GM23338 (cell line): Measurements from ENCODE around the gene NFIA. TPM values are rescaled to one million over a fixed set of nuclear protein-coding genes. Genes with fewer than 3 reads are reported as not detected.

Experiments
- ATAC-seq: fragments of 200-7000 bp; cut with Tn5 transposase; 3 replicates; pipeline ENCODE4 v1.9.1; 2020
- DNase-seq: peaks from one replicate; pipeline ENCODE4 v3.0.0-alpha.2; 2015; ENCODE audit warnings: low spot score
- H2AFZ ChIP-seq: fragments of 200-600 bp; sonication (generic); 2 replicates; pipeline ENCODE4 v1.8.0; 2016; ENCODE audit warnings: antibody characterized with exemption, mild to moderate bottlenecking, moderate library complexity
- H3F3A ChIP-seq: fragments of 200-600 bp; sonication (generic); replicated peaks from 2 replicates; pipeline ENCODE4 v1.8.0; 2017; ENCODE audit warnings: antibody characterized with exemption, mixed run types, low read depth
- H3K27ac ChIP-seq: fragments of 200-600 bp; sonication (generic); 2 replicates; pipeline ENCODE4 v1.6.1; 2016; ENCODE audit warnings: low read depth
- H3K27me3 ChIP-seq: fragments of 200-600 bp; sonication (generic); 2 replicates; pipeline ENCODE4 v1.8.0; 2016; ENCODE audit warnings: mild to moderate bottlenecking, mixed run types, moderate library complexity; ENCODE audit not compliant: insufficient read depth
- H3K36me3 ChIP-seq: fragments of 200-600 bp; sonication (generic); 2 replicates; pipeline ENCODE4 v1.8.0; 2016; ENCODE audit warnings: mild to moderate bottlenecking; ENCODE audit not compliant: insufficient read depth
- H3K4me1 ChIP-seq: fragments of 200-600 bp; sonication (generic); 2 replicates; pipeline ENCODE4 v1.8.0; 2016; ENCODE audit warnings: mild to moderate bottlenecking, moderate library complexity; ENCODE audit not compliant: insufficient read depth
- H3K4me2 ChIP-seq: fragments of 200-600 bp; sonication (generic); 2 replicates; pipeline ENCODE4 v1.7.1; 2017; ENCODE audit warnings: mixed run types
- H3K4me3 ChIP-seq: fragments of 200-600 bp; sonication (generic); 2 replicates; pipeline ENCODE4 v1.6.1; 2016; ENCODE audit warnings: mixed run types
- H3K79me2 ChIP-seq: fragments of 200-600 bp; sonication (generic); replicated peaks from 2 replicates; pipeline ENCODE4 v1.8.0; 2017; ENCODE audit warnings: mild to moderate bottlenecking; ENCODE audit not compliant: insufficient read depth
- H3K9me2 ChIP-seq: fragments of 200-600 bp; sonication (generic); 2 replicates; pipeline ENCODE4 v1.8.0; 2017; ENCODE audit not compliant: insufficient read depth
- H4K20me1 ChIP-seq: fragments of 200-600 bp; sonication (generic); replicated peaks from 2 replicates; pipeline ENCODE4 v1.8.0; 2017; ENCODE audit warnings: mild to moderate bottlenecking; ENCODE audit not compliant: insufficient read depth
- H3K27ac Mint-ChIP-seq: 2 replicates; pipeline ENCODE4 v1.8.0; 2020; ENCODE audit warnings: inconsistent platforms, mild to moderate bottlenecking, moderate library complexity, mixed read lengths
- H3K27me3 Mint-ChIP-seq: 3 replicates; pipeline ENCODE4 v1.8.0; 2022; ENCODE audit warnings: low read depth, mild to moderate bottlenecking, moderate library complexity, mixed read lengths, inconsistent platforms; ENCODE audit not compliant: insufficient read depth, poor library complexity
- H3K36me3 Mint-ChIP-seq: 3 replicates; pipeline ENCODE4 v1.8.0; 2021; ENCODE audit warnings: low read depth, mild to moderate bottlenecking, inconsistent platforms, moderate library complexity, mixed read lengths
- H3K4me1 Mint-ChIP-seq: 3 replicates; pipeline ENCODE4 v1.8.0; 2020; ENCODE audit warnings: mild to moderate bottlenecking, inconsistent platforms, mixed read lengths
- H3K4me3 Mint-ChIP-seq: 3 replicates; pipeline ENCODE4 v1.8.0; 2021; ENCODE audit warnings: moderate library complexity, mild to moderate bottlenecking, inconsistent platforms, mixed read lengths
- H3K9me3 Mint-ChIP-seq: 3 replicates; pipeline ENCODE4 v1.8.0; 2020; ENCODE audit warnings: moderate library complexity, mild to moderate bottlenecking, inconsistent platforms, mixed read lengths
- CREB1 ChIP-seq: fragments of 250-450 bp; sonication (Bioruptor Pico); IDR thresholded peaks from 2 replicates; pipeline ENCODE4 v1.5.0; 2020; ENCODE audit warnings: low read depth, mild to moderate bottlenecking, moderate library complexity
- EZH2 ChIP-seq: fragments of 200-600 bp; sonication (generic); IDR thresholded peaks from one replicate; pipeline ENCODE4 v1.8.0; 2017; ENCODE audit warnings: antibody characterized with exemption, mild to moderate bottlenecking, low read depth; ENCODE audit not compliant: unreplicated experiment
- EZH2phosphoT487 ChIP-seq: fragments of 200-600 bp; sonication (generic); IDR thresholded peaks from one replicate; pipeline ENCODE4 v1.8.1; 2018; ENCODE audit warnings: antibody characterized with exemption; ENCODE audit not compliant: unreplicated experiment
- JUNB ChIP-seq: IDR thresholded peaks from one replicate; pipeline ENCODE4 v1.6.1; 2016; ENCODE audit warnings: antibody characterized with exemption; ENCODE audit not compliant: unreplicated experiment
- NANOG ChIP-seq: IDR thresholded peaks from 2 replicates; pipeline ENCODE4 v1.6.1; 2016; ENCODE audit warnings: antibody characterized with exemption, borderline replicate concordance
- REST ChIP-seq: IDR thresholded peaks from one replicate; pipeline ENCODE4 v1.6.1; 2018; ENCODE audit warnings: antibody characterized with exemption; ENCODE audit not compliant: unreplicated experiment
- polyA plus RNA-seq: library from polyadenylated mRNA; unstranded; fragments of >200 nt; fragmentation: Nextera tagmentation; extraction: Ambion mirVana; gene quantifications from 2 replicates; pipeline ENCODE4 v1.2.1, GENCODE V29; 2016
- total RNA-seq: library from RNA; depleted of rRNA; stranded (reverse); fragments of >200 nt; shearing (Covaris generic); gene quantifications from 2 replicates; pipeline ENCODE4 v1.2.3, GENCODE V29; 2014

The NFIA gene
- total and polyA plus RNA-seq, 2 experiments from 2014 or later, result 0.97 to 2.3 TPM

GRCh38 chr1:61139775-61140549 lies 57.6 kb downstream of the NFIA start:
- Histone ChIP-seq H3K9me2 (no peaks in the 10 kb centered on the region), H4K20me1 (no peaks in the 10 kb centered on the region), H3K27me3 (no peaks in the 10 kb centered on the region), H3K79me2 (no peaks in the 10 kb centered on the region), H3K4me1 (peaks cover 48% of the 10 kb centered on the region), H3K36me3 (no peaks in the 10 kb centered on the region), H3K4me2 (no peak overlapping the region), H3K27ac (no peak overlapping the region), H3K4me3 (no peak overlapping the region), H2AFZ (no peak overlapping the region), H3F3A (no peaks in the 10 kb centered on the region)
- Mint-ChIP-seq H3K27ac (no peak overlapping the region), H3K27me3 (peaks cover 6% of the 10 kb centered on the region), H3K9me3 (no peaks in the 10 kb centered on the region), H3K36me3 (no peaks in the 10 kb centered on the region), H3K4me1 (peaks cover 47% of the 10 kb centered on the region), H3K4me3 (no peak overlapping the region)
- no peak for ATAC-seq
- TF ChIP-seq JUNB, result no peak
- DNase-seq, result no peak

- no peak overlapping the region for H3K4me3 Mint-ChIP-seq
- peaks cover 47% of the 10 kb centered on the region for H3K4me1 Mint-ChIP-seq
- H3K4me3 ChIP-seq, result no peak overlapping the region
- no peaks in the 10 kb centered on the region for H3K9me3 Mint-ChIP-seq
- no peak overlapping the region for H2AFZ ChIP-seq
- no peaks in the 10 kb centered on the region for H3K36me3 Mint-ChIP-seq
- H3K27me3 ChIP-seq, result no peaks in the 10 kb centered on the region
- no peaks in the 10 kb centered on the region for H4K20me1 ChIP-seq
- no peaks in the 10 kb centered on the region for H3F3A ChIP-seq
- H3K27ac ChIP-seq, result 0 out of 2 replicates have a peak overlapping the region, but pooled peaks have one; percentile 40
- TF ChIP-seq REST (no peak), CREB1 (CRISPR knock-in tag) (no peak), NANOG (no peak), EZH2 (no peak), EZH2phosphoT487 (no peak)
- peak overlapping the region; percentile 35; the same call in 1 of the 2 replicates for H3K27ac Mint-ChIP-seq
- ATAC-seq, result no peak
- peaks cover 48% of the 10 kb centered on the region for H3K4me1 ChIP-seq
- 0 out of 2 replicates have a peak overlapping the region, but pooled peaks have one; percentile 37 for H3K4me2 ChIP-seq
- H3K36me3 ChIP-seq, result no peaks in the 10 kb centered on the region
- H3K79me2 ChIP-seq, result no peaks in the 10 kb centered on the region
- peaks cover 5% of the 10 kb centered on the region for H3K27me3 Mint-ChIP-seq
- H3K9me2 ChIP-seq, result no peaks in the 10 kb centered on the region
- no peak for DNase-seq
These were observed 58.4 kb downstream of the NFIA start for GRCh38 chr1:61140778-61141177.
